BLaER1 (cell line): ENCODE data around the gene ADORA2B.
A peak's percentile ranks its signal among the peaks of the same experiment; 100 is the strongest.

Source experiments
- H3K27ac ChIP-seq: shearing (Covaris generic); formaldehyde crosslinking; 2 replicates; pipeline ENCODE4 v1.8.1; 2022
- H3K27me3 ChIP-seq: shearing (Covaris generic); formaldehyde crosslinking; 2 replicates; pipeline ENCODE4 v1.8.1; 2022
- H3K36me3 ChIP-seq: shearing (Covaris generic); formaldehyde crosslinking; 2 replicates; pipeline ENCODE4 v1.8.1; 2022
- H3K4me1 ChIP-seq: shearing (Covaris generic); formaldehyde crosslinking; 2 replicates; pipeline ENCODE4 v1.8.1; 2022
- H3K4me2 ChIP-seq: shearing (Covaris generic); formaldehyde crosslinking; 2 replicates; pipeline ENCODE4 v1.8.1; 2022
- H3K4me3 ChIP-seq: shearing (Covaris generic); formaldehyde crosslinking; 2 replicates; pipeline ENCODE4 v1.8.1; 2022
- H3K9ac ChIP-seq: shearing (Covaris generic); formaldehyde crosslinking; 2 replicates; pipeline ENCODE4 v1.8.1; 2022
- H3K9me3 ChIP-seq: shearing (Covaris generic); formaldehyde crosslinking; 2 replicates; pipeline ENCODE4 v1.8.1; 2022
- H4K20me1 ChIP-seq: shearing (Covaris generic); formaldehyde crosslinking; 2 replicates; pipeline ENCODE4 v1.8.1; 2022
- Cebpa-rat ChIP-seq: shearing (Covaris generic); IDR thresholded peaks from 2 replicates; pipeline ENCODE4 v1.8.1; 2022

ADORA2B gene

GRCh38 chr17:15966183-15966878 is 21.4 kb downstream of the ADORA2B start:
- Histone ChIP-seq H3K36me3 (no peaks in the 10 kb centered on the region), H3K9ac (peak overlapping the region; percentile 66), H3K9me3 (no peaks in the 10 kb centered on the region), H4K20me1 (no peaks in the 10 kb centered on the region), H3K4me1 (peaks cover 54% of the 10 kb centered on the region), H3K4me2 (peak overlapping the region; percentile 76), H3K27me3 (no peaks in the 10 kb centered on the region), H3K4me3 (peak overlapping the region; percentile 46), H3K27ac (peak overlapping the region; percentile 87)
- TF ChIP-seq Cebpa-rat, result no peak

GRCh38 chr17:15966879-15967248 is 21.9 kb downstream of the ADORA2B start:
- H3K27ac ChIP-seq, result peak overlapping the region; percentile 87
- peak overlapping the region; percentile 76 for H3K4me2 ChIP-seq

GRCh38 chr17:15967706-15968399 is 22.9 kb downstream of the ADORA2B start:
- H4K20me1 ChIP-seq, result no peaks in the 10 kb centered on the region
- TF ChIP-seq Cebpa-rat, result no peak
- H3K9me3 ChIP-seq, result no peaks in the 10 kb centered on the region
- H3K4me3 ChIP-seq, result no peak overlapping the region
- H3K36me3 ChIP-seq, result no peaks in the 10 kb centered on the region
- H3K27ac ChIP-seq, result peak overlapping the region; percentile 87
- H3K27me3 ChIP-seq, result no peaks in the 10 kb centered on the region
- H3K4me1 ChIP-seq, result peaks cover 54% of the 10 kb centered on the region
- H3K9ac ChIP-seq, result peak overlapping the region; percentile 38; the same call in 1 of the 2 replicates
- H3K4me2 ChIP-seq, result peak overlapping the region; percentile 76

More at GRCh38 chr17:15966879-15967248, 21.9 kb downstream of the ADORA2B start:
- H3K4me3 ChIP-seq, result peak overlapping the region; percentile 46; the same call in 1 of the 2 replicates
- H4K20me1 ChIP-seq, result no peaks in the 10 kb centered on the region
- no peaks in the 10 kb centered on the region for H3K27me3 ChIP-seq
- peak overlapping the region; percentile 66 for H3K9ac ChIP-seq
- no peaks in the 10 kb centered on the region for H3K36me3 ChIP-seq
- H3K4me1 ChIP-seq, result peaks cover 54% of the 10 kb centered on the region
- H3K9me3 ChIP-seq, result no peaks in the 10 kb centered on the region
- TF ChIP-seq Cebpa-rat, result no peak

- Histone ChIP-seq H3K27me3 (no peaks in the 10 kb centered on the region), H3K36me3 (peaks cover 6% of the 10 kb centered on the region), H3K4me1 (peaks cover 46% of the 10 kb centered on the region), H4K20me1 (no peaks in the 10 kb centered on the region), H3K27ac (no peak overlapping the region), H3K4me3 (no peak overlapping the region), H3K9me3 (no peaks in the 10 kb centered on the region), H3K9ac (no peak overlapping the region), H3K4me2 (no peak overlapping the region)
- TF ChIP-seq Cebpa-rat, result no peak
Measured at GRCh38 chr17:15969463-15969862, 24.5 kb downstream of the ADORA2B start.

- Histone ChIP-seq H3K4me3 (no peak overlapping the region), H3K9me3 (no peaks in the 10 kb centered on the region), H3K4me2 (no peak overlapping the region), H3K27ac (no peak overlapping the region), H3K36me3 (peaks cover 16% of the 10 kb centered on the region), H3K9ac (no peak overlapping the region), H4K20me1 (no peaks in the 10 kb centered on the region), H3K4me1 (peaks cover 36% of the 10 kb centered on the region), H3K27me3 (no peaks in the 10 kb centered on the region)
- no peak for TF ChIP-seq Cebpa-rat
Measured at GRCh38 chr17:15970500-15970899, 25.6 kb downstream of the ADORA2B start.

GRCh38 chr17:15971098-15971678 is 26.3 kb downstream of the ADORA2B start:
- Histone ChIP-seq H4K20me1 (no peaks in the 10 kb centered on the region), H3K27ac (no peak overlapping the region; the same call in 1 of the 2 replicates), H3K36me3 (peaks cover 19% of the 10 kb centered on the region), H3K4me3 (no peak overlapping the region), H3K27me3 (no peaks in the 10 kb centered on the region), H3K9me3 (no peaks in the 10 kb centered on the region), H3K4me1 (peaks cover 29% of the 10 kb centered on the region), H3K9ac (no peak overlapping the region), H3K4me2 (no peak overlapping the region)
- TF ChIP-seq Cebpa-rat, result no peak

GRCh38 chr17:15971882-15972281 is 27.0 kb downstream of the ADORA2B start:
- H3K4me1 ChIP-seq, result peaks cover 22% of the 10 kb centered on the region
- H3K36me3 ChIP-seq, result peaks cover 25% of the 10 kb centered on the region
- no peak overlapping the region for H3K4me2 ChIP-seq
- no peaks in the 10 kb centered on the region for H3K27me3 ChIP-seq
- no peak for TF ChIP-seq Cebpa-rat
- no peak overlapping the region for H3K9ac ChIP-seq
- H4K20me1 ChIP-seq, result no peaks in the 10 kb centered on the region
- H3K27ac ChIP-seq, result no peak overlapping the region
- H3K4me3 ChIP-seq, result no peak overlapping the region
- no peaks in the 10 kb centered on the region for H3K9me3 ChIP-seq

GRCh38 chr17:15972497-15972951 is 27.6 kb downstream of the ADORA2B start:
- Histone ChIP-seq H3K4me2 (no peak overlapping the region), H3K4me3 (no peak overlapping the region), H3K4me1 (peaks cover 16% of the 10 kb centered on the region), H3K9me3 (no peaks in the 10 kb centered on the region), H3K36me3 (peaks cover 31% of the 10 kb centered on the region), H3K27ac (no peak overlapping the region), H3K27me3 (no peaks in the 10 kb centered on the region), H3K9ac (no peak overlapping the region), H4K20me1 (no peaks in the 10 kb centered on the region)
- TF ChIP-seq Cebpa-rat, result no peak

GRCh38 chr17:15973016-15973415 is 28.1 kb downstream of the ADORA2B start:
- H3K27ac ChIP-seq, result no peak overlapping the region
- H3K4me2 ChIP-seq, result no peak overlapping the region
- peaks cover 36% of the 10 kb centered on the region for H3K36me3 ChIP-seq
- no peak for TF ChIP-seq Cebpa-rat
- no peaks in the 10 kb centered on the region for H3K9me3 ChIP-seq
- H4K20me1 ChIP-seq, result no peaks in the 10 kb centered on the region
- no peak overlapping the region for H3K9ac ChIP-seq
- H3K4me1 ChIP-seq, result peaks cover 11% of the 10 kb centered on the region
- H3K27me3 ChIP-seq, result no peaks in the 10 kb centered on the region
- no peak overlapping the region for H3K4me3 ChIP-seq

GRCh38 chr17:15973834-15974233 is 28.9 kb downstream of the ADORA2B start:
- no peak overlapping the region for H3K4me3 ChIP-seq

More at GRCh38 chr17:15973834-15974233, 28.9 kb downstream of the ADORA2B start:
- Histone ChIP-seq H4K20me1 (no peaks in the 10 kb centered on the region), H3K9ac (no peak overlapping the region), H3K27me3 (no peaks in the 10 kb centered on the region), H3K9me3 (no peaks in the 10 kb centered on the region), H3K4me1 (peaks cover 3% of the 10 kb centered on the region), H3K4me2 (no peak overlapping the region), H3K27ac (no peak overlapping the region), H3K36me3 (peaks cover 43% of the 10 kb centered on the region)
- TF ChIP-seq Cebpa-rat, result no peak
